ENCODE data around the gene TPPP2. TPM values are rescaled to one million over a fixed set of nuclear protein-coding genes. Genes with fewer than 3 reads are reported as not detected.
"Not testable (repeated sequence)": the region's sequence is repeated elsewhere in the genome, so short reads cannot be mapped to it uniquely, and the experiment has no call there.

Gene TPPP2
- total and polyA plus RNA-seq, 4 donors, result 1.5 to 5.9 (median 1.6) TPM

GRCh38 chr14:21040370-21040925, 10.4 kb downstream of the TPPP2 start:
- Histone ChIP-seq H3K9ac (ENCODE audit: low read depth in 1 of 2, low read length in 2 of 2) (peak overlapping the region in 1 of 2 donors; percentile 26), H3K27me3 (ENCODE audit: control insufficient read depth in 4 of 4, insufficient read depth in 4 of 4, low read length in 3 of 4) (no peaks in the 10 kb centered on the region), H3K4me1 (ENCODE audit: control insufficient read depth in 4 of 4, insufficient read depth in 4 of 4, low read length in 3 of 4) (peaks cover 17 to 74% (median 57%) of the 10 kb centered on the region in 4 donors), H3K9me3 (ENCODE audit: control insufficient read depth in 4 of 4, low read length in 3 of 4) (no peaks in the 10 kb centered on the region), H3K36me3 (ENCODE audit: control insufficient read depth in 4 of 4, insufficient read depth in 3 of 4, low read depth in 1 of 4, low read length in 3 of 4) (no peaks in the 10 kb centered on the region), H3K27ac (ENCODE audit: low read depth in 1 of 2, low read length in 2 of 2) (peak overlapping the region; percentile 48 to 59), H3K4me3 (ENCODE audit: low read depth in 1 of 3, low read length in 3 of 3) (no peak overlapping the region)
- DNase-seq (ENCODE audit: low spot score), result no peak
- 70% methylated on average over 8 of the region's 8 CpGs for WGBS
- TF ChIP-seq FOXA2 (IDR thresholded peaks at IDR 0.05), result no peak
- TF ChIP-seq, protein P1, sequence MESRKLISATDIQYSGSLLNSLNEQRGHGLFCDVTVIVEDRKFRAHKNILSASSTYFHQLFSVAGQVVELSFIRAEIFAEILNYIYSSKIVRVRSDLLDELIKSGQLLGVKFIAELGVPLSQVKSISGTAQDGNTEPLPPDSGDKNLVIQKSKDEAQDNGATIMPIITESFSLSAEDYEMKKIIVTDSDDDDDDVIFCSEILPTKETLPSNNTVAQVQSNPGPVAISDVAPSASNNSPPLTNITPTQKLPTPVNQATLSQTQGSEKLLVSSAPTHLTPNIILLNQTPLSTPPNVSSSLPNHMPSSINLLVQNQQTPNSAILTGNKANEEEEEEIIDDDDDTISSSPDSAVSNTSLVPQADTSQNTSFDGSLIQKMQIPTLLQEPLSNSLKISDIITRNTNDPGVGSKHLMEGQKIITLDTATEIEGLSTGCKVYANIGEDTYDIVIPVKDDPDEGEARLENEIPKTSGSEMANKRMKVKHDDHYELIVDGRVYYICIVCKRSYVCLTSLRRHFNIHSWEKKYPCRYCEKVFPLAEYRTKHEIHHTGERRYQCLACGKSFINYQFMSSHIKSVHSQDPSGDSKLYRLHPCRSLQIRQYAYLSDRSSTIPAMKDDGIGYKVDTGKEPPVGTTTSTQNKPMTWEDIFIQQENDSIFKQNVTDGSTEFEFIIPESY (IDR thresholded peaks at IDR 0.05), result no peak
- TF ChIP-seq, protein P2, sequence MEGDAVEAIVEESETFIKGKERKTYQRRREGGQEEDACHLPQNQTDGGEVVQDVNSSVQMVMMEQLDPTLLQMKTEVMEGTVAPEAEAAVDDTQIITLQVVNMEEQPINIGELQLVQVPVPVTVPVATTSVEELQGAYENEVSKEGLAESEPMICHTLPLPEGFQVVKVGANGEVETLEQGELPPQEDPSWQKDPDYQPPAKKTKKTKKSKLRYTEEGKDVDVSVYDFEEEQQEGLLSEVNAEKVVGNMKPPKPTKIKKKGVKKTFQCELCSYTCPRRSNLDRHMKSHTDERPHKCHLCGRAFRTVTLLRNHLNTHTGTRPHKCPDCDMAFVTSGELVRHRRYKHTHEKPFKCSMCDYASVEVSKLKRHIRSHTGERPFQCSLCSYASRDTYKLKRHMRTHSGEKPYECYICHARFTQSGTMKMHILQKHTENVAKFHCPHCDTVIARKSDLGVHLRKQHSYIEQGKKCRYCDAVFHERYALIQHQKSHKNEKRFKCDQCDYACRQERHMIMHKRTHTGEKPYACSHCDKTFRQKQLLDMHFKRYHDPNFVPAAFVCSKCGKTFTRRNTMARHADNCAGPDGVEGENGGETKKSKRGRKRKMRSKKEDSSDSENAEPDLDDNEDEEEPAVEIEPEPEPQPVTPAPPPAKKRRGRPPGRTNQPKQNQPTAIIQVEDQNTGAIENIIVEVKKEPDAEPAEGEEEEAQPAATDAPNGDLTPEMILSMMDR (IDR thresholded peaks at IDR 0.05; ENCODE audit: low read depth, low read length, missing input control), result no peak

DNA sequence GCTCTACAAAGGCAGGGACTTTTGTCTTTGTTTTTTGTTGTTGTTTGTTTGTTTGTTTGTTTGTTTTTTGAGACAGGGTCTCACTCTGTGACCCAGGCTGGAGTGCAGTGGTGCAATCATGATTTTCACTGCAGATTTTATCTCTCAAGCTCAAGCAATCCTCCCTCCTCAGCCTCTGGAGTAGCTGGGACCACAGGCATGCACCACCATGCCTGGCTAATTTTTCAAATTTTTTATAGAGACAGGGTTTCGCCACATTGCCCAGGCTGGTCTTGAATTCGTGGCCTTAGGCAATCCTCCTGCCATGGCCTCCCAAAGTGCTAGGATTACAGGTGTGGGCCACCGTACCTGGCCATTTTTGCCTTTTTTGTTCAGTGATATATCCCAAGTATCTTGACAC, 10.9 kb downstream of the TPPP2 start:
- H3K4me1 ChIP-seq (ENCODE audit: control insufficient read depth in 4 of 4, insufficient read depth in 4 of 4, low read length in 3 of 4), result peaks cover 17 to 74% (median 58%) of the 10 kb centered on the region in 4 donors
- DNase-seq (ENCODE audit: low spot score), result not testable (repeated sequence)
- 83% methylated on average over 3 of the region's 3 CpGs for WGBS

DNA sequence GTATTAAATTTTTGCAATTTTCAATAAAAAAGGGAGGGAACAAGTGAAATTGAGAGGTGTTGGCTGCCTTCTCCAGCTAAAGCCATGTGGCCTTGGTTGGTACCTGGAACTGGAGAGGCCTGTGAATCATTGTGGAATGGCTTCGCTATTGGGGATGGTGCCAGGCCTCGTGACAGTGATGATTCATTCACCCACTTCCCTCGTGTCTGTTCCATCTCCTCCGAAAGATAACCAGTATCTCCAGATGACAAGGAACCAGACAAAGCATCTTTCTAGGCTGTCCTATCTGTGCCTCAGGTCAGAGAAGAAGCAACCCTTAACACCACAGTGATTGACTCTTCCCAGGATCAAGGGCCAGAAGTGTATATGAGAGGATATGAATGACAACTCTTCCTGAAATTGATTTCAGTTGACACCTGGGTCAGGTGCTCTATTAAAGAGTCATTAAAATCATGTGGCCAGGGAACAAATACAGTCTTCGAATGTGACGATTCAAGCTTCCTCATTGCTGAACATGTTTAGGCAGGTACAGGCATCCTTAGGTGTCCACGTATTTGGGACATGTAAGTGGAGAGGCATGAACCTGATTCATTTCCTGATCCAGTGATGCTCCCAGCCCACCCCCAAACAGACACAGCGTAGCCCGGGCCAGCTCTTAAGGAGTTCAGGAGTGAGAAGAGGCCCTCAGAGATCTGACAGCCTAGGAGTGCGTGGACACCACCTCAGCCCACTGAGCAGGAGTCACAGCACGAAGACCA, 11.8 kb downstream of the TPPP2 start, which contains the start of gene RNASE7:
TSS of gene RNASE7 (plus strand) at position 687 of the 758 bp plus-strand sequence. CDS start 631 bp downstream, outside the sequence.
- DNase-seq (ENCODE audit: low spot score), result no peak
- TF ChIP-seq, protein P2 (IDR thresholded peaks at IDR 0.05; ENCODE audit: low read depth, low read length, missing input control), result no peak
- TF ChIP-seq RXRA (IDR thresholded peaks at IDR 0.05) (peak in 1 of 2 donors; percentile 28), JUND (IDR thresholded peaks at IDR 0.05) (peak; percentile 57 to 63), YY1 (IDR thresholded peaks at IDR 0.05) (peak; percentile 25)
- Histone ChIP-seq H3K9ac (ENCODE audit: low read depth in 1 of 2, low read length in 2 of 2) (no peak within 1 kb of the TSS), H3K4me3 (ENCODE audit: low read depth in 1 of 3, low read length in 3 of 3) (no peak within 1 kb of the TSS), H3K4me1 (ENCODE audit: control insufficient read depth in 4 of 4, insufficient read depth in 4 of 4, low read length in 3 of 4) (peaks cover 20 to 82% (median 58%) of the 10 kb centered on the region in 4 donors), H3K27me3 (ENCODE audit: control insufficient read depth in 4 of 4, insufficient read depth in 4 of 4, low read length in 3 of 4) (no peaks in the 10 kb centered on the region), H3K27ac (ENCODE audit: low read depth in 1 of 2, low read length in 2 of 2) (peak within 1 kb of the TSS; percentile 84 to 86), H3K9me3 (ENCODE audit: control insufficient read depth in 4 of 4, low read length in 3 of 4) (no peaks in the 10 kb centered on the region), H3K36me3 (ENCODE audit: control insufficient read depth in 4 of 4, insufficient read depth in 3 of 4, low read depth in 1 of 4, low read length in 3 of 4) (no peaks in the 10 kb centered on the region)
- WGBS, result 65% methylated on average over 11 of the region's 11 CpGs

More for the DNA sequence above, 10.9 kb downstream of the TPPP2 start:
- H3K27ac ChIP-seq (ENCODE audit: low read depth in 1 of 2, low read length in 2 of 2), result peak overlapping the region; percentile 84 to 86
- H3K36me3 ChIP-seq (ENCODE audit: control insufficient read depth in 4 of 4, insufficient read depth in 3 of 4, low read depth in 1 of 4, low read length in 3 of 4); H3K27me3 ChIP-seq (ENCODE audit: control insufficient read depth in 4 of 4, insufficient read depth in 4 of 4, low read length in 3 of 4); H3K9me3 ChIP-seq (ENCODE audit: control insufficient read depth in 4 of 4, low read length in 3 of 4); H3K4me3 ChIP-seq (ENCODE audit: low read depth in 1 of 3, low read length in 3 of 3); H3K9ac ChIP-seq (ENCODE audit: low read depth in 1 of 2, low read length in 2 of 2): not testable (repeated sequence)

Measured in liver (tissue), 9 donors.